Esophagus muscularis mucosa (tissue), 4 donors: ENCODE data around the gene MAPK4. TPM values are rescaled to one million over a fixed set of nuclear protein-coding genes. Genes with fewer than 3 reads are reported as not detected.

Experiments used
- DNase-seq: peaks from one replicate; pipeline ENCODE4 v3.0.0-alpha.2; 2017; ENCODE audit errors: extremely low spot score
- H3K27ac ChIP-seq, 4 donors: fragments of 200-600 bp; sonication (generic); replicated peaks in 1 of 4; 1 replicate in 3 of 4; 2 replicates in 1 of 4; pipeline ENCODE4 v1.5.1; 2016 to 2019; ENCODE audit warnings: mild to moderate bottlenecking in 1 of 4
- H3K27me3 ChIP-seq, 4 donors: fragments of 200-600 bp; sonication (generic); one replicate each; pipeline versions ENCODE4 v1.5.1 to v1.6.0; 2016 to 2019
- H3K36me3 ChIP-seq, 4 donors: fragments of 200-600 bp; sonication (generic); one replicate each; pipeline ENCODE4 v1.5.1; 2016 to 2019
- H3K4me1 ChIP-seq, 4 donors: fragments of 200-600 bp; sonication (generic); one replicate each; pipeline ENCODE4 v1.5.1; 2016 to 2019
- H3K4me3 ChIP-seq, 4 donors: fragments of 200-600 bp; sonication (generic); 1 replicate in 2 of 4; 2 replicates in 2 of 4; pipeline ENCODE4 v1.5.1; 2016 to 2019; ENCODE audit warnings: mild to moderate bottlenecking in 4 of 4, moderate library complexity in 1 of 4
- H3K9me3 ChIP-seq, 4 donors: fragments of 200-600 bp; sonication (generic); 1 replicate in 3 of 4; 2 replicates in 1 of 4; pipeline ENCODE4 v1.5.1; 2016 to 2019
- EP300 ChIP-seq: sonication (generic); formaldehyde crosslinking; IDR thresholded peaks from one replicate; pipeline ENCODE4 v1.6.1; 2017; ENCODE audit warnings: antibody characterized with exemption
- POLR2A ChIP-seq: fragments of 450-650 bp; IDR thresholded peaks from one replicate; pipeline ENCODE4 v1.6.1; 2017; ENCODE audit warnings: antibody characterized with exemption, moderate library complexity, mild to moderate bottlenecking, low read depth
- POLR2AphosphoS5 ChIP-seq, 2 donors: sonication (generic); formaldehyde crosslinking; IDR thresholded peaks; one replicate each; pipeline ENCODE4 v1.6.1; 2017; ENCODE audit warnings: antibody characterized with exemption in 2 of 2
- WGBS: methylation state at CpG from one replicate; pipeline ENCODE4 v1.1.5; 2018; 5-methylcytosine and 5-hydroxymethylcytosine counted together
- intact Hi-C: fragments of 100-400 bp; cut with DNase I; formaldehyde crosslinking; loops from one replicate; pipeline ENCODE4 v1.15.1; 2023
- total RNA-seq, 4 donors: library from RNA; depleted of rRNA; stranded (reverse); fragments of >200 nt; gene quantifications; one replicate each; pipeline versions ENCODE4 v1.1.0 to v1.2.1, GENCODE V29; 2016
- TF ChIP-seq, protein P1 (sequence below), 3 experiments: fragments of 200-600 bp in 2 of 3; fragments of 450-650 bp in 1 of 3; sonication (generic) in 2 of 3; IDR thresholded peaks; one replicate each; pipeline ENCODE4 v1.5.1; 2017 to 2019; ENCODE audit warnings: antibody characterized with exemption in 3 of 3, mild to moderate bottlenecking in 2 of 3, moderate library complexity in 1 of 3

Gene MAPK4
- total RNA-seq, 4 donors from 2014 or later, result 6.2 to 14.5 (median 9.6) TPM

DNA sequence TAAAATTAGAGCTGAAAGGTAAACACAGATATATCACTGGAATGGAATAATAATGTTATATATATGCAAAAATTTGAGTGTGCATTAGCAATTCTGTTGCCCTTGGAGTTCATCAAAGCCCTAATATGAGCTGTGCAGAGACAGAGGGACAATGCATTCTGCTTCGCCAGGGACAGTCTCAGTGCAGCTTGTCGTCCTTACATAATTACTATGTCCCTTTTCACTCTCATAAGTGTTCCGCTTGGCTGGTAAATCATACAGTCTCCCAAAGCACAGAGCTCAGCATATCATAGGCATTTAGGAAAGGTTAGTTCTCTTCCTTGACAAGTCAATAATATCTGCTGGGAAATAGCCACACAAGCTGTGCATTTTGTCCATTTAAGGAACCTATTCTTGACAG lies 30.7 kb downstream of the MAPK4 start:
- no peak overlapping the region for H3K27ac ChIP-seq
- no peaks in the 10 kb centered on the region for H3K9me3 ChIP-seq
- no peak overlapping the region for H3K4me3 ChIP-seq
- intact Hi-C loops, result no loop called here
- 90% methylated on average over 3 of the region's 3 CpGs for WGBS
- no peaks in the 10 kb centered on the region for H3K27me3 ChIP-seq
- no peak for DNase-seq
- TF ChIP-seq POLR2AphosphoS5 (IDR thresholded peaks at IDR 0.05) (no peak), EP300 (no peak), POLR2A (no peak)
- TF ChIP-seq, protein P1, sequence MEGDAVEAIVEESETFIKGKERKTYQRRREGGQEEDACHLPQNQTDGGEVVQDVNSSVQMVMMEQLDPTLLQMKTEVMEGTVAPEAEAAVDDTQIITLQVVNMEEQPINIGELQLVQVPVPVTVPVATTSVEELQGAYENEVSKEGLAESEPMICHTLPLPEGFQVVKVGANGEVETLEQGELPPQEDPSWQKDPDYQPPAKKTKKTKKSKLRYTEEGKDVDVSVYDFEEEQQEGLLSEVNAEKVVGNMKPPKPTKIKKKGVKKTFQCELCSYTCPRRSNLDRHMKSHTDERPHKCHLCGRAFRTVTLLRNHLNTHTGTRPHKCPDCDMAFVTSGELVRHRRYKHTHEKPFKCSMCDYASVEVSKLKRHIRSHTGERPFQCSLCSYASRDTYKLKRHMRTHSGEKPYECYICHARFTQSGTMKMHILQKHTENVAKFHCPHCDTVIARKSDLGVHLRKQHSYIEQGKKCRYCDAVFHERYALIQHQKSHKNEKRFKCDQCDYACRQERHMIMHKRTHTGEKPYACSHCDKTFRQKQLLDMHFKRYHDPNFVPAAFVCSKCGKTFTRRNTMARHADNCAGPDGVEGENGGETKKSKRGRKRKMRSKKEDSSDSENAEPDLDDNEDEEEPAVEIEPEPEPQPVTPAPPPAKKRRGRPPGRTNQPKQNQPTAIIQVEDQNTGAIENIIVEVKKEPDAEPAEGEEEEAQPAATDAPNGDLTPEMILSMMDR (IDR thresholded peaks at IDR 0.05), result no peak
- H3K4me1 ChIP-seq, result peaks cover 0 to 9% (median 0%) of the 10 kb centered on the region in 4 donors
- H3K36me3 ChIP-seq, result no peaks in the 10 kb centered on the region

GRCh38 chr18:50594012-50594411 lies 34.1 kb downstream of the MAPK4 start:
- Histone ChIP-seq H3K27me3 (no peaks in the 10 kb centered on the region), H3K27ac (no peak overlapping the region), H3K4me1 (peaks cover 0 to 9% (median 0%) of the 10 kb centered on the region in 4 donors), H3K9me3 (no peaks in the 10 kb centered on the region), H3K36me3 (no peaks in the 10 kb centered on the region), H3K4me3 (no peak overlapping the region)
- intact Hi-C loops, result no loop called here
- TF ChIP-seq POLR2AphosphoS5 (IDR thresholded peaks at IDR 0.05) (no peak), POLR2A (no peak), EP300 (no peak)
- TF ChIP-seq, protein P1 (IDR thresholded peaks at IDR 0.05), result no peak
- DNase-seq, result no peak
- 90% methylated on average over 5 of the region's 5 CpGs for WGBS

DNA sequence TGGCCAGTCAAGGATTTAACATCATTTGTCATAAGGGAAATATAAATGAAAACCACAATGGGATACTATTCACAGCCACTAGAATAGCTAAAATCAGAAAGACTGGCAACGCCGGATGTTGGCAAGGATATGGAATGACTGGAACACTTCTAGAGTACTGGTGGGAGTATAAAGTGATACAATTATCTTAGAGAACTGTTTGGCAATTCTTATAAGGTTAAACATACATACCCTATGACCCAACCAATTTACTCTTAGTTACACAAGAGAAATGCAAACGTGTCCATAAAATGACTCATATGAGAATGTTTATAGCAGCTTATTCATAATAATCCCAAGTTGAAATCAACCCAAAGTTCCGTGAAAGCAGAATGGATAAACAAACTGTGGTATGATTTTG lies 35.1 kb downstream of the MAPK4 start:
- H3K27ac ChIP-seq, result peak overlapping the region in 1 of 4 donors; percentile 15
- WGBS, result 36% methylated on average over 4 of the region's 4 CpGs

GRCh38 chr18:50602466-50602865 lies 42.6 kb downstream of the MAPK4 start:
- TF ChIP-seq POLR2AphosphoS5 (IDR thresholded peaks at IDR 0.05) (no peak), POLR2A (no peak), EP300 (no peak)
- TF ChIP-seq, protein P1 (IDR thresholded peaks at IDR 0.05), result no peak
- H3K4me1 ChIP-seq, result no peaks in the 10 kb centered on the region
- DNase-seq, result no peak
- no peaks in the 10 kb centered on the region for H3K36me3 ChIP-seq
- H3K4me3 ChIP-seq, result no peak overlapping the region
- WGBS, result 88% methylated on average over 3 of the region's 3 CpGs
- intact Hi-C loops, result no loop called here
- H3K27me3 ChIP-seq, result no peaks in the 10 kb centered on the region
- H3K27ac ChIP-seq, result no peak overlapping the region
- no peaks in the 10 kb centered on the region for H3K9me3 ChIP-seq

More for the DNA sequence above, 35.1 kb downstream of the MAPK4 start:
- H3K4me1 ChIP-seq, result peaks cover 0 to 9% (median 0%) of the 10 kb centered on the region in 4 donors
- TF ChIP-seq EP300 (no peak), POLR2AphosphoS5 (IDR thresholded peaks at IDR 0.05) (no peak), POLR2A (no peak)
- TF ChIP-seq, protein P1 (IDR thresholded peaks at IDR 0.05), result no peak
- no peak overlapping the region for H3K4me3 ChIP-seq
- no peaks in the 10 kb centered on the region for H3K9me3 ChIP-seq
- H3K27me3 ChIP-seq, result no peaks in the 10 kb centered on the region
- intact Hi-C loops, result no loop called here
- H3K36me3 ChIP-seq, result no peaks in the 10 kb centered on the region
- no peak for DNase-seq

DNA sequence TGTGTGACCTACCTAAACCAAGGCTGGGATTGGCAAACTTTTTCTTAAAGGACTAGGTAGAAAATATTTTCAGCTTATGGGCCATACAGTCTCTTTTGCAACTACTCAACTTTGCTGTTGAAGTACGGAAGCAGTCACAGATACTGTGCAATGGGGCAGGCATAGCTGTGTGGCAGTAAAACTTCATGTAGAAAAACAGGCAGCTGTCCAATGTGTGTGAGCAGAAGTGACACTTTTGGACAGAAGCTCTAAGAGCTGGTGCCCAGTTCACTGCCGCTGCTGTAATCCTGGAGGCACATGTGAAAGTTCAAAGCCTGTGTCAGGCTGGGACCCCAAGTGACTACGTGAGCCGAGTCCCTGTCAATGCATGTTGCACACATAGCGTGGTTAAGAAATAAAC lies 46.7 kb downstream of the MAPK4 start:
- WGBS, result 72% methylated on average over 5 of the region's 5 CpGs
- intact Hi-C loops, result no loop called here

More for the DNA sequence above, 46.7 kb downstream of the MAPK4 start:
- TF ChIP-seq EP300 (no peak), POLR2AphosphoS5 (IDR thresholded peaks at IDR 0.05) (no peak), POLR2A (no peak)
- TF ChIP-seq, protein P1 (IDR thresholded peaks at IDR 0.05), result no peak
- Histone ChIP-seq H3K9me3 (no peaks in the 10 kb centered on the region), H3K36me3 (no peaks in the 10 kb centered on the region), H3K27ac (no peak overlapping the region), H3K27me3 (no peaks in the 10 kb centered on the region), H3K4me3 (no peak overlapping the region), H3K4me1 (peaks cover 0 to 4% (median 0%) of the 10 kb centered on the region in 4 donors)
- no peak for DNase-seq
